Glomerular visceral epithelial cell (primary cell): Measurements from ENCODE around the gene SLC26A9.
A peak's percentile ranks its signal among the peaks of the same experiment; 100 is the strongest.

Experiments used
- DNase-seq: peaks from one replicate; pipeline ENCODE4 v3.0.0-alpha.2; 2016; ENCODE audit errors: extremely low spot score

Gene SLC26A9

GRCh38 chr1:205973377-205974232, 30.3 kb upstream of the SLC26A9 start:
- no peak for DNase-seq

- no peak for DNase-seq
Observed at GRCh38 chr1:205972491-205973168, 29.4 kb upstream of the SLC26A9 start.

GRCh38 chr1:205972081-205972480, 28.8 kb upstream of the SLC26A9 start:
- DNase-seq, result no peak

- no peak for DNase-seq
Observed at GRCh38 chr1:205971082-205971481, 27.8 kb upstream of the SLC26A9 start.

- no peak for DNase-seq
Observed at GRCh38 chr1:205970486-205970885, 27.2 kb upstream of the SLC26A9 start.

- DNase-seq, result no peak
Observed at GRCh38 chr1:205969229-205969628, 26.0 kb upstream of the SLC26A9 start.

- DNase-seq, result no peak
Observed at GRCh38 chr1:205967554-205968335, 24.5 kb upstream of the SLC26A9 start.

GRCh38 chr1:205965036-205965884, 22.0 kb upstream of the SLC26A9 start:
- no peak for DNase-seq

- peak; percentile 93 for DNase-seq
Observed at GRCh38 chr1:205963352-205964155, 20.3 kb upstream of the SLC26A9 start.

GRCh38 chr1:205962821-205963221, 19.6 kb upstream of the SLC26A9 start:
- no peak for DNase-seq

- peak; percentile 89 for DNase-seq
Observed at GRCh38 chr1:205961991-205962820, 18.9 kb upstream of the SLC26A9 start.

- peak; percentile 45 for DNase-seq
Observed at GRCh38 chr1:205961405-205961804, 18.1 kb upstream of the SLC26A9 start.

GRCh38 chr1:205959789-205960188, 16.5 kb upstream of the SLC26A9 start:
- DNase-seq, result no peak

GRCh38 chr1:205955499-205955898, 12.2 kb upstream of the SLC26A9 start:
- no peak for DNase-seq

- DNase-seq, result no peak
Observed at GRCh38 chr1:205954819-205955404, 11.7 kb upstream of the SLC26A9 start.

GRCh38 chr1:205951746-205952145, 8.5 kb upstream of the SLC26A9 start:
- DNase-seq, result no peak

GRCh38 chr1:205950826-205951549, 7.7 kb upstream of the SLC26A9 start:
- DNase-seq, result peak; percentile 60

- peak; percentile 61 for DNase-seq
Observed at GRCh38 chr1:205950280-205950679, 7.0 kb upstream of the SLC26A9 start.

- no peak for DNase-seq
Observed at GRCh38 chr1:205949753-205950152, 6.5 kb upstream of the SLC26A9 start.
